Activated T-cell treated with anti-CD3 and anti-CD28 coated beads for 24 hours (primary cell): ENCODE measurements around the gene MAD1L1.
"Not testable (repeated sequence)": the region's sequence is repeated elsewhere in the genome, so short reads cannot be mapped to it uniquely, and the experiment has no call there.

Experiments
- DNase-seq: peaks from one replicate; pipeline ENCODE4 v3.0.0-alpha.2; 2020; ENCODE audit warnings: low read depth

The MAD1L1 gene

GRCh38 chr7:2042650-2043049 lies 190.1 kb downstream of the MAD1L1 start:
- DNase-seq: no peak

- DNase-seq: no peak
Measured at GRCh38 chr7:2041496-2042367, 191.0 kb downstream of the MAD1L1 start.

GRCh38 chr7:2040893-2041270 lies 191.9 kb downstream of the MAD1L1 start:
- no peak for DNase-seq

- DNase-seq: no peak
Measured at GRCh38 chr7:2040201-2040892, 192.4 kb downstream of the MAD1L1 start.

- no peak for DNase-seq
Measured at GRCh38 chr7:2038931-2039728, 193.6 kb downstream of the MAD1L1 start.

GRCh38 chr7:2037808-2038522 lies 194.8 kb downstream of the MAD1L1 start:
- DNase-seq: no peak

GRCh38 chr7:2037301-2037807 lies 195.4 kb downstream of the MAD1L1 start:
- DNase-seq: no peak

GRCh38 chr7:2036786-2037185 lies 196.0 kb downstream of the MAD1L1 start:
- DNase-seq: no peak

GRCh38 chr7:2036201-2036600 lies 196.5 kb downstream of the MAD1L1 start:
- DNase-seq: not testable (repeated sequence)

- DNase-seq: no peak
Measured at GRCh38 chr7:2034291-2035201, 198.2 kb downstream of the MAD1L1 start.

- DNase-seq: no peak
Measured at GRCh38 chr7:2033586-2034135, 199.1 kb downstream of the MAD1L1 start.

GRCh38 chr7:2032876-2033407 lies 199.8 kb downstream of the MAD1L1 start:
- DNase-seq: no peak

- DNase-seq: no peak
Measured at GRCh38 chr7:2032030-2032875, 200.5 kb downstream of the MAD1L1 start.

- no peak for DNase-seq
Measured at GRCh38 chr7:2031451-2031845, 201.3 kb downstream of the MAD1L1 start.

GRCh38 chr7:2030475-2031450 lies 202.0 kb downstream of the MAD1L1 start:
- no peak for DNase-seq

- no peak for DNase-seq
Measured at GRCh38 chr7:2029936-2030335, 202.8 kb downstream of the MAD1L1 start.

- DNase-seq: no peak
Measured at GRCh38 chr7:2029211-2029905, 203.4 kb downstream of the MAD1L1 start.
